COLO668 (cell line): ENCODE results near the gene HMGXB4.

Source experiments
- DNase-seq: peaks from one replicate; lab custom pipeline; 2025; ENCODE audit not compliant: unreplicated experiment; lab: John Stamatoyannopoulos, UW

Gene HMGXB4

DNA sequence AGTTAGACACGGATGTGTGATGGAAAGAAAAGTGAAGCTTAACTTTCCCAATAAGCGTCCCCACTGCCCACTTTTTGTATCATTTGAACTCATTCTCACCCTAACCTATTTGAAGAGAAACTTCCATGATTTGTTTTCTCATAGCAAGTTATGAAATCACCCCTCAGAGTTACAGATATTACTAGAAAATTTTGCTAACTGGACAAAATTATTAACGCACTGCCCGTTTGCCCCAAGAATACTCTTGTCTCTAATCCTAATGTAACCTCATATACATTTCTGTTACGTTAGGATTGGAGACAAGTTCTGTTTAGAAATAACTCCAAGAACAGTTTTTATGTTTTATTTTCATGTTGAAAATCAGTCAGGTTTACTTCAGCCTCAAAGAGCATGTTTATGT, 67.9 kb downstream of the HMGXB4 start:
- DNase-seq = no peak

- DNase-seq = no peak
Measured at GRCh38 chr22:35326854-35327562, 69.7 kb downstream of the HMGXB4 start.

DNA sequence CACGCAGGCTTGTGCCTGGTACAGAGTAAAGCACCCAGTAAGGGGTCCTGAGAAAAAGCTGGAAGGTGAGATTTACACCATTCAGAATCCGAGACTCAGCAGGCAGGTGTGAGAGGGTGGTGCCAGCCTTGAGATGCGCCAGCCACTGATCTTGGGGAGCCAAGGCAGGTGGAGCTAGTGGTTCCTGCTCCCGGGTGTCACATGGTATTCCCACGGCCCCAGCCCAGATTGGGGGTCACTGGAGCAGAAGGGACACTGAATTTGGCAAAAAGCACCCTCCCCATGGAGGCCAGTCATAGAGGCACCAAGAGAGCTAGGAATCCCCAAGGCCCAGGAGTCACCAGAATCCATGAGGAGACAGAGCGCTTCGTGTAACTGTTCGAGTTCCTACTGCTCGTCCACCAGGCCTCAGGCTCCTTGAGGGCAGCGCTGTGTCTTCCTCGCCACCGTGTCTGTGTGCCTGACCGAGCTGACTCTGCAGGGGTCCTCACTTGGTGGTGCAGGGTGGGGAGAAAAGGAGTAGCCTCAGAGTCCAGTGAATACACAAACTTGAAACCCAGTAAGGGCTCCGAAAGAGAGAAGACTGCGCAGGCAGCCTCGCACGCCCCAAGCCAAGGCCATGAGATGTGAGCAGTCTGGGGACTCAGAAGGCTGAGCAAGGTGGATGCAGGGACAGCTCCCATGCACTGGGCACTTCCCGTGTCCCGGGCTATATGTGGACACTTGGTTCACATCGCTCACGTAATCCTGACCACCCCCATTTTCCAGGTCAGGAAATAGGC, 70.6 kb downstream of the HMGXB4 start:
- no peak for DNase-seq

GRCh38 chr22:35328472-35328885, 71.2 kb downstream of the HMGXB4 start:
- no peak for DNase-seq

DNA sequence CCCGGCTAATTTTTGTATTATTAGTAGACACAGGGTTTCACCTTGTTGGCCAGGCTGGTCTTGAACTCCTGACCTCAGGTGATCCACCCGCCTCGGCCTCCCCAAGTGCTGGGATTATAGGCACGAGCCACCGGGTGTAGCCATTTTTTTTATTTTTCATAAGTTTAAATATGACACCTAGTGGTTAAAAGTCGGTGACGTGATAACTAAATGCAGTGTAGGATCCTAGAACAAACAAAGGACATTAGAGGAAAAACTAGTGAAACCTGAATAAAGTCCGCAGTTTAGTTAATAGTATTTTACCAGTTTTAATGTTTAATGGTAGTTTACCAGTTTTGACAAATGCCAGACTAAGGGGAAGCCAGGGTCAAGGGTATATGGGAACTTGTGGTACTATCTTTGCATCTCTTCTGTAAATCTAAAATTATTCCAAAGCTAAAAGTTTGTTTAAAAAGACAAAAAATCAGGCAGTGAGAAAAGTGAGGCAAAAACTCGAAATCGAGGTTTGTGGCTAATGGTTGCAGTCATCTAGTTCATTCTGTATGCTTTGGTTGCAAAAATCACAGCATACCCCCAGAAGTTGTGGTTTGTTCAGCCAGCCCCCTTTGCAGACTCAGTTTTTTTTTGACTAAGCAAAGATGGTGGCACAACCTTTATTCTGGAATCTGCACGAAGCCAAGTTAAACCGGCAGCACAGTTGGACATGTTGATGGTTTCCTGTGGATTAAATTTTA, 72.0 kb downstream of the HMGXB4 start:
- no peak for DNase-seq

DNA sequence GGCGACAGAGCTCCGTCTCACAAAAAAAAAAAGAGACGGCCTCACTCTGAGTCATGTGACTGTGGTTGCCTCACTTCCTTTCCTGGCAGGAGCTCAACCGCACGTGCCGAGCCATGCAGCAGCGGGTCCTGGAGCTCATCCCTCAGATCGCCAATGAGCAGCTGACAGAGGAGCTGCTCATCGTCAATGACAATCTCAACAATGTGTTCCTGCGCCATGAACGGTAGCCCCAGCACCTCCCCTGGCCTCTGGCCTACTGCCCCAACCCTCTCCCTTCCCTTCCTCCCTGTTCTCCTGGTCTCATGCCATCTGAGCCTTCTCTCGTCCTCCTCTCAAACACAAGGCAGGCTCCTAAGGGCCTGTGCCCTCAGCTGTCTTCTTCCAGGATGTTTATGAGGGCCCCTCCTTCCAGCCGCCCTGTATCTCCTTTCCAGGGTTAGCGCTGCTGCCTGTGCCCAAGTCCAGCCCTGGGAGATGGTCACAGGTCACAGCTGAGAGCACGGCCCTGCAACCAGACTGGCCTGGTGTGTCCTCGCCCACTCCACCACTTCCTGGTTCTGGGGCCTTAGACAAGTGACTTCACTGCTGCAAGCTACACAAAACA, 73.1 kb downstream of the HMGXB4 start:
- DNase-seq = peak; percentile 5

DNA sequence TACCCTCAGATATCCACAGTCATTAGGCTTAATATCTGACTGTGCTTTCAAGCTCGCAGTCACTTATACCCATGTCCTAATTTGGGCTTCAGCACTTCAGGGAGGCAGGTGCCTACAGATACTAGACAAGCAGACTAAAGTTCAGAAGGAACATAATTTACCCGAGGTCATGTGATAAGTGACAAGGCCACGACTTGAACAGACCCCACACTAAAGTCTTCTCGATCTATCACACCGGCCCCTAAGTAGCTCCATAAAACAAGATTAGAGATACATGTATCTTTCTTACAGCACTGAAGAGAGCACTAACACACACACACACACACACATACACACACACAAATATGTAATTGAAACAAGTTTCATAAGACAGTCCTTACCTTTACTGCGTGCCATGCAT, 75.0 kb downstream of the HMGXB4 start:
- no peak for DNase-seq

- DNase-seq = no peak
Measured at GRCh38 chr22:35333220-35333619, 75.9 kb downstream of the HMGXB4 start.

- DNase-seq = peak; percentile 51
Measured at GRCh38 chr22:35334004-35334403, 76.7 kb downstream of the HMGXB4 start.

- no peak for DNase-seq
Measured at GRCh38 chr22:35335468-35335867, 78.2 kb downstream of the HMGXB4 start.

DNA sequence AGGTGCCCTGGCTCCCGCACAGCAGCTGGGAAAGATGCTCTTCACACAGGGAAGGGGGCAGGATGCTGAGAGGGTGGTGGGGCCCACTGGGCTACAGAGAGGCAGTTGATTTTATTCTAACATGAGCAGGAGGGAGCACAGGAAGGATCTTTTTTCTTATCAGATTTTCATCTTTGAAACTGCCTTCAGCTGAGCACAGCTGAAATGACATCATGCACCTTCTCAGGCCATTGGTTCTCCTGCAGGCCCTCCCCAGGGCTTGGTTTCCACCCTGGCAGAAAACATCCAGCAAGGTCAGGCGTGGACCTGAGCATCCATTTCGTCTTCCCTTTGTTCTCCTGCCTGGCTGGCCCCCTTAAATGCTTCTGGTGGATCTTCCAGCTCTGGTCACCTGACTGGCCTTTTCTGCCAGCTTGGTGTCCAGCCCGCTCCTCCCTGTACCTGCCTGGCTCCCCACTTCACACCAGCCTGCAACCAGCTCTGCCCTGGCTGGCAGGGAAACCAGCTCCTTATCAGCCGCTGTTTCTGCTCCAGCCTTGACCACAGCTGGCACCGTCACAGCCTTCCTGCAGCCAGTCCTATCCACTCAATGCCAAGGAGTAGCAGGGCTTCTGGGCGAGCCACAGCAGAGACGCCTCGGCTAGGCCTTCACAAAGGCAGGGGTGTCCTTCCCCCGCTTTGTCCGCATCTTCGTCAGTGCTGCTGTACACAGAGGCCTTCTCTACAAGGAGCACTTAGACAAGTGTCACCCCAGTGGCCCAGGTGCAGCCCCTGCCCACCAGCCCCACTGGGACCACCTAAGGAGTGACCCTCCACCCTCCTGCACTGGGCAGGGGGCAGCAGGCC, 78.9 kb downstream of the HMGXB4 start:
- DNase-seq = no peak

DNA sequence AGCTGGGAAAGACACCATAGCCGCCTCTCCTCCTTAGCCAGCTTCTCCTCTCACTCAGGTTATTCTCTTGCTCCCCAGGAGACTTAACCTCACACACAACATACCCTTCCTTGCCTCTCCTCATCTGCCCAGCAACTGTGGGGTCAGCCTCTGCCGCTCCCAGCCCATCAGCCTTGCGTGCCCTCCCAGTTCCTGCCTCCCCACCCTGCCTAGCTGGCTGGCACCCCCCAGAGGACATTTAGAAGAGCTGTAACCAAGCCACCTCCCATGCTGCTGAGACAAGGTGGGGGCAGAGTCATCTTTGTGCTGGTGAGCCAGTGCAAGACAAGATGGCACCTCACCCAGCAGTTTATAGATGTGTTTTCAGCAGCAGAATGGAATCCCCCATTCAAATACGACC, 80.6 kb downstream of the HMGXB4 start:
- DNase-seq = peak; percentile 6

DNA sequence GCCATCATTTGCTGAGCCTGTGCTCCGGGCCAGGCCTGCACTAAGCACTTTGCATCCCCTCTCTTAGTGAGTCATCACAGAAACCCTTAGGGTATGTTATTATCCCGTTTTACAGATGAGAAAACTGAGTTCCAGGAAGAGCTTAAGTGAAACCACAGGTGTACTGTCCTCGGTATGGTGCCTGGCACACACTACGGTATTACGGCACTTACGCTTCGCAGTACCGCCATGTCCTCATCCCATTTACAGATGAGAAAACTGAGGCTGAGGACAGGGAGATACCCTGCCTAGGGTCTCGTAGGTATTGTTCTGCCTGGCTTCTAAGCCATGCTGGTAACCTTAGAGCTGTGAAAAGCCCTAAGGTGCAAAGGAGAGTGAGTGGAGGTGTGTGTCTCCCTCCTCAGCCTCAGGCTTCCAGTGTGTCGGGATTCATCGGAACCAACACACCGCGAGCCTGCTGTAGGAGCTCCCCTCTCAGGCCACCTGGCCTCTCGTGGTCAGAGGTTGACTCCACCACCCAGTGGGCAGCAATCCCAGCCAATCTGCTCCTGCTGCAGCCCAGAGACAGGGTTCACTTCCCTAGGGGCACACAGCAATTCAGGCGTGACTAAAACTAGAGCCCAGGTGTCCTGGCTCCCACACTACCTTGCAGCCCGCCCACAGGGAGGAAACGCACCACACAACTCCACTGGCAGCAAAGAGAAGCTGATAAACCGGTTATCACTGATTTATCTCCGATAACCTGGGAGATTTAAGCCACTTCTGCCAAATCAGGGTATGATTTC, 84.0 kb downstream of the HMGXB4 start:
- DNase-seq = no peak

DNA sequence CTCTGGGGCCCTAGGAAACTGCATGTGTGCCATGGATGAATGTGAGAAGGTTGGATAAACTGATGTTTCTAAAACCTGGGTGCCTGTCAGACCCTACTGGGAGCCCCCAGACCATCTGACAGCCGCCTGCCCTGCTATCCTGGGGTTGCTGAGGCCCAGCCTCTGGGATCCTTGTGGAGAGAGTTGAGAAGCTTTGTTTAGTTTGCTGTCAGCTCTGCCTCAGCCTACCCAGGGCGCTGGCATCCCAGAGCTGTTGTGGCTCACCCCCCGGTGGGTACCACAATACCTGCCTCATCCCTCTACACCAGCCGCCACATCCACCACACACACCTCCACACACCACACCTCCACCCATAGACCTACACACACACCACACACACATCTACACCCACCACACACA, 85.1 kb downstream of the HMGXB4 start:
- DNase-seq = no peak

- DNase-seq = no peak
Measured at GRCh38 chr22:35343664-35344550, 86.6 kb downstream of the HMGXB4 start.

- DNase-seq = no peak
Measured at GRCh38 chr22:35344956-35345690, 87.8 kb downstream of the HMGXB4 start.
